Chondrocyte (in vitro differentiated cells): ENCODE results near the gene NR2F2. TPM values are rescaled to one million over a fixed set of nuclear protein-coding genes. Genes with fewer than 3 reads are reported as not detected.

Experiments
- DNase-seq: peaks from one replicate; pipeline ENCODE4 v3.0.0; 2021; ENCODE audit warnings: mixed read lengths, low spot score
- H3K27ac Mint-ChIP-seq: one replicate; pipeline ENCODE4 v1.8.0; 2021; ENCODE audit warnings: mild to moderate bottlenecking, moderate library complexity, mixed read lengths; ENCODE audit not compliant: unreplicated experiment
- H3K27me3 Mint-ChIP-seq: 2 replicates; pipeline ENCODE4 v1.8.0; 2021; ENCODE audit warnings: low read depth, mixed read lengths
- H3K36me3 Mint-ChIP-seq: 2 replicates; pipeline ENCODE4 v1.8.0; 2021; ENCODE audit warnings: low read depth, mixed read lengths
- H3K4me1 Mint-ChIP-seq: 2 replicates; pipeline ENCODE4 v1.8.0; 2021; ENCODE audit warnings: low read depth, mild to moderate bottlenecking, mixed read lengths
- H3K4me3 Mint-ChIP-seq: one replicate; pipeline ENCODE4 v1.8.0; 2021; ENCODE audit warnings: mild to moderate bottlenecking, moderate library complexity, mixed read lengths; ENCODE audit not compliant: unreplicated experiment
- H3K9me3 Mint-ChIP-seq: 2 replicates; pipeline ENCODE4 v1.8.0; 2021; ENCODE audit warnings: low read depth, mixed read lengths
- CTCF ChIP-seq: fragments of 200-600 bp; sonication (generic); IDR thresholded peaks from 2 replicates; pipeline ENCODE4 v1.5.0; 2021; ENCODE audit warnings: antibody characterized with exemption, mild to moderate bottlenecking, moderate library complexity
- total RNA-seq: library from RNA; stranded (reverse); gene quantifications from 3 replicates; pipeline ENCODE4 v1.2.1, GENCODE V29; 2021

The NR2F2 gene
- total RNA-seq, 1 donor from 2014 or later = 169 TPM

GRCh38 chr15:96340598-96341512 is 10.4 kb downstream of the NR2F2 start:
- DNase-seq = no peak
- H3K27me3 Mint-ChIP-seq = no peaks in the 10 kb centered on the region
- peaks cover 88% of the 10 kb centered on the region for H3K4me1 Mint-ChIP-seq
- no peak for TF ChIP-seq CTCF
- H3K4me3 Mint-ChIP-seq = peak overlapping the region; percentile 92
- H3K36me3 Mint-ChIP-seq = peaks cover 59% of the 10 kb centered on the region
- peak overlapping the region; percentile 100 for H3K27ac Mint-ChIP-seq
- H3K9me3 Mint-ChIP-seq = no peaks in the 10 kb centered on the region

- H3K27ac Mint-ChIP-seq = peak overlapping the region; percentile 100
- DNase-seq = no peak
- TF ChIP-seq CTCF = no peak
- no peaks in the 10 kb centered on the region for H3K27me3 Mint-ChIP-seq
- peaks cover 50% of the 10 kb centered on the region for H3K36me3 Mint-ChIP-seq
- peak overlapping the region; percentile 92 for H3K4me3 Mint-ChIP-seq
- H3K9me3 Mint-ChIP-seq = no peaks in the 10 kb centered on the region
- H3K4me1 Mint-ChIP-seq = peaks cover 91% of the 10 kb centered on the region
Measured at GRCh38 chr15:96341513-96342405, 11.3 kb downstream of the NR2F2 start.

- no peaks in the 10 kb centered on the region for H3K27me3 Mint-ChIP-seq
- H3K4me3 Mint-ChIP-seq = peak overlapping the region; percentile 92
- no peak for TF ChIP-seq CTCF
- peaks cover 95% of the 10 kb centered on the region for H3K4me1 Mint-ChIP-seq
- DNase-seq = no peak
- peaks cover 42% of the 10 kb centered on the region for H3K36me3 Mint-ChIP-seq
- H3K27ac Mint-ChIP-seq = peak overlapping the region; percentile 100
- H3K9me3 Mint-ChIP-seq = no peaks in the 10 kb centered on the region
Measured at GRCh38 chr15:96342406-96343112, 12.1 kb downstream of the NR2F2 start.

- Mint-ChIP-seq H3K36me3 (peaks cover 37% of the 10 kb centered on the region), H3K4me3 (peak overlapping the region; percentile 92)
Measured at GRCh38 chr15:96343113-96344059, 12.9 kb downstream of the NR2F2 start.

More at GRCh38 chr15:96343113-96344059, 12.9 kb downstream of the NR2F2 start:
- DNase-seq = no peak
- no peaks in the 10 kb centered on the region for H3K27me3 Mint-ChIP-seq
- H3K4me1 Mint-ChIP-seq = peaks cover 96% of the 10 kb centered on the region
- TF ChIP-seq CTCF = no peak
- H3K27ac Mint-ChIP-seq = peak overlapping the region; percentile 100
- H3K9me3 Mint-ChIP-seq = no peaks in the 10 kb centered on the region
